ENCODE data around the gene IFNA14. TPM values are rescaled to one million over a fixed set of nuclear protein-coding genes. Genes with fewer than 3 reads are reported as not detected.

The IFNA14 gene
- polyA plus RNA-seq (2011; rRNA removed) = not detected in 2 replicates
- not detected in 2 replicates for polyA minus RNA-seq (2011; rRNA and poly(A)+ RNA removed)

GRCh38 chr9:21239911-21240310 is at the start of gene IFNA14:
Gene IFNA14, minus strand, starts transcription at chr9:21240005. Its CDS starts 70 bp downstream, at chr9:21239935.
- no peak for TF ChIP-seq CTCF (IDR thresholded peaks at IDR 0.05; ENCODE audit: insufficient read depth, low read depth, low read length)
- no peak for DNase-seq (ENCODE audit: low read depth)
- Histone ChIP-seq H3K27me3 (ENCODE audit: control insufficient read depth, insufficient read depth, low read length) (0 out of 2 replicates have a peak, but pooled peaks cover 2% of the 10 kb centered on the region), H3K4me3 (ENCODE audit: low read depth, low read length) (no peak within 1 kb of the TSS), H3K36me3 (ENCODE audit: control insufficient read depth, insufficient read depth, low read length) (no peaks in the 10 kb centered on the region)
- ChIA-PET CTCF (no interaction called here), POLR2A (no interaction called here)

GRCh38 chr9:21287280-21287679 is 47.5 kb upstream of the IFNA14 start:
- no peak for TF ChIP-seq CTCF (IDR thresholded peaks at IDR 0.05; ENCODE audit: insufficient read depth, low read depth, low read length)
- ChIA-PET CTCF (no interaction called here), POLR2A (no interaction called here)
- H3K4me3 ChIP-seq (ENCODE audit: low read depth, low read length) = no peak overlapping the region
- peaks cover 3% of the 10 kb centered on the region; the same call in 1 of the 2 replicates for H3K27me3 ChIP-seq (ENCODE audit: control insufficient read depth, insufficient read depth, low read length)
- H3K36me3 ChIP-seq (ENCODE audit: control insufficient read depth, insufficient read depth, low read length) = no peaks in the 10 kb centered on the region
- no peak for DNase-seq (ENCODE audit: low read depth)

- Histone ChIP-seq H3K27me3 (ENCODE audit: control insufficient read depth, insufficient read depth, low read length) (peaks cover 3% of the 10 kb centered on the region; the same call in 1 of the 2 replicates), H3K4me3 (ENCODE audit: low read depth, low read length) (no peak overlapping the region), H3K36me3 (ENCODE audit: control insufficient read depth, insufficient read depth, low read length) (no peaks in the 10 kb centered on the region)
- ChIA-PET CTCF (no interaction called here), POLR2A (no interaction called here)
- TF ChIP-seq CTCF (IDR thresholded peaks at IDR 0.05; ENCODE audit: insufficient read depth, low read depth, low read length) = no peak
- DNase-seq (ENCODE audit: low read depth) = no peak
Measured at GRCh38 chr9:21286659-21287058, 46.9 kb upstream of the IFNA14 start.

- no peak for TF ChIP-seq CTCF (IDR thresholded peaks at IDR 0.05; ENCODE audit: insufficient read depth, low read depth, low read length)
- CTCF ChIA-PET = no interaction called here
- Histone ChIP-seq H3K36me3 (ENCODE audit: control insufficient read depth, insufficient read depth, low read length) (no peaks in the 10 kb centered on the region), H3K27me3 (ENCODE audit: control insufficient read depth, insufficient read depth, low read length) (peaks cover 3% of the 10 kb centered on the region; the same call in 1 of the 2 replicates), H3K4me3 (ENCODE audit: low read depth, low read length) (no peak overlapping the region)
- no peak for DNase-seq (ENCODE audit: low read depth)
- POLR2A ChIA-PET = no interaction called here
Measured at GRCh38 chr9:21286099-21286498, 46.3 kb upstream of the IFNA14 start.

- POLR2A ChIA-PET = interaction anchor here (0.6 kb wide), 1 partner anchor 172 kb away, joined by 4 read pairs; no protein-coding TSS in a partner anchor
- CTCF ChIA-PET = no interaction called here
- TF ChIP-seq CTCF (IDR thresholded peaks at IDR 0.05; ENCODE audit: insufficient read depth, low read depth, low read length) = no peak
- Histone ChIP-seq H3K36me3 (ENCODE audit: control insufficient read depth, insufficient read depth, low read length) (no peaks in the 10 kb centered on the region), H3K4me3 (ENCODE audit: low read depth, low read length) (no peak overlapping the region), H3K27me3 (ENCODE audit: control insufficient read depth, insufficient read depth, low read length) (no peaks in the 10 kb centered on the region)
- DNase-seq (ENCODE audit: low read depth) = no peak
Measured at GRCh38 chr9:21281275-21281674, 41.5 kb upstream of the IFNA14 start.
